NOMO-1 (cell line): ENCODE data around the gene VPS54.
"Not testable (repeated sequence)": the region's sequence is repeated elsewhere in the genome, so short reads cannot be mapped to it uniquely, and the experiment has no call there.

Experiments
- DNase-seq, 2 experiments: peaks; one replicate each; lab custom pipeline; 2025; ENCODE audit not compliant: unreplicated experiment in 2 of 2; lab: John Stamatoyannopoulos, UW

VPS54 gene

DNA sequence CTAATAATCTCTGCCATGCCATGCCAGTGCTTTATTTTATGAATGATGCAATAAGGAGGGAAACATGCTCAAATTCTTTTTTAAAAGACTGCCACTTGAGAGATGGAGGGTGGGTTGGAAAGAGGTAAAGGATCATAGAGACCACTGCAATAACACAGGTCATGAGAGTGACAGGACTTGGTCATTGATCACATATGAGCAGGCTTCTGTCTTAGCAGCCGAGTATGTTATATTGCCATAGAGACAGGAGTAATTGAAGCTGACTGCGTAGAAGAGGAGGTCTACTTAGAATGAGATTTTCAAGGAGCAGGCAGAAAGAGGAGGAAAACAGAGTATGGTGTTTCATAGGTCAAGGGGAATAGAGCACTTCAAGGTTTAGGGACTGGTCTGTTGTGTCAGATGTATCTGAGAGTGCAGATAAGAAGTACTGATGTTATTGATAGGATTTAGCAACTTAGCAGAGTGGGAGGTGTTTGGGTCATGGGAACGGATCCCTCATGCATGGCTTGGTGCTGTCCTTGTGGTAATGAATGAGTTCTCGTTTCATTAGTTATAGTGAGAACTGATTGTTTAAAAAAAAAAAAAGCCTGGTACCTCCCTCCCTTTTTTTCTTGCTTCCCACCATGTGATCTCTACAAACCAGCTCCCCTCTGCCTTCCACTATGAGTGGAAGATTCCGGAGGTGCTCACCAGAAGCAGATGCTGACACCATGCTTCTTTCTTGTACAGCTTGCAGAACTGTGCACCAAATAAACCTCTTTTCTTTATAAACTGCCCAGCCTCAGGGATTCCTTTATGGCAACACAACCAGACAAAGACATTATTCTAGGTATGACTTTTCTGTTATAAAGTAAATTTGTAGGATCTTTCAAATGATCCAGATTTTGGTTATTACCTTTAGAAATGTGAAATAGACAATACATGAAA is 144.8 kb downstream of the VPS54 start:
- no peak for DNase-seq

DNA sequence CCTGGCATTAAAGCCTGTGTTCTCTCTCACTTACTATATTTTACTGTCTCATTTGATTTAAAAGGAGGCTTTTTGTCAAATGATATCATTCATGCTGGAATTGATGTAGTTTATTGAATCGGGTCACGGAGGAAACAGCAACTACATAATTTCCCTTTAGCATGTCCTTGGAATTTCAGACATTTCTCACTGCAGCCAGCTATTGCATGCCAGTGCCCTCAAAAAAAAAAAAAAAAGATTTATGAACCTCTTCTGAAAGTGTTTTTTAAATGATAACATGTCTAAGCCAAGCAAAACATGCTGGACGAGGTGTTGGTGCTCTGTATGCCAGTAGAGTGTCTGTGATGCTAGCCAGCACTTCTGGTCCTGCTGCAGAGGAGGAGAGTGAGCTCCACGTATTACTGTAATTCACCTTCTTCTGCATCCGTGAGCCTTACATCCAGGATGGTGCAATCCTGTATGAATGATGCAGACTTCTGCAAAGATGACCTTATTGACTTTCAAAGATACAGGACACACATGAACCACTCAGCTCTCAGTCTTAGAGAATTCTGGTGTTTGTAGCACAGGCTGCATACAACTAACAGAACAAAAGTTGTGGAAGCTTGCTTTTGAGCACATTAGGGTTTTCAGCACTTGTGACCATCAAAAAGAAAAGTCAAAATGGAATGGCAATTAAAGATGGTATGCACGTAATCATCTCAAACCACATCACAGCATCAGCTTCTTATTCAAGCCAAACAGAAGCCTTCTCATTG is 146.5 kb downstream of the VPS54 start:
- no peak for DNase-seq

DNA sequence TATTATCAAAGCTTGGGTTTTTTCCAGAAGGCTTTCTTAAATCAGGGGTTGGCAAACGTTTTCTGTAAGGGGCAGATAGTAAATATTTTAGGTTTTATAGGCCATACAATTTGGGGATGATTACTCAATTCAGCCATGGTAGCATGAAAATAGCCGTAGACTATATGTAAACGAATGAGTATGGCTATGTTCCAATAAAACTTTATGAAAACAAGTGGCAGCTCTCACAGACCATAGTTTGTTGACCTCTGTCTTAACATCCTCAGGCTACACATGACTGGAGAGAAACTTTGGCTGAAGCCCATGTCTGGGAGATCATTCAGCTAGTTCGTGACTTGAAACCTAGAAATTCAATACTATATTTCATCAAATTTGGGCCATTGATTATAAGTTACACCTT is 147.4 kb downstream of the VPS54 start:
- DNase-seq, result no peak

DNA sequence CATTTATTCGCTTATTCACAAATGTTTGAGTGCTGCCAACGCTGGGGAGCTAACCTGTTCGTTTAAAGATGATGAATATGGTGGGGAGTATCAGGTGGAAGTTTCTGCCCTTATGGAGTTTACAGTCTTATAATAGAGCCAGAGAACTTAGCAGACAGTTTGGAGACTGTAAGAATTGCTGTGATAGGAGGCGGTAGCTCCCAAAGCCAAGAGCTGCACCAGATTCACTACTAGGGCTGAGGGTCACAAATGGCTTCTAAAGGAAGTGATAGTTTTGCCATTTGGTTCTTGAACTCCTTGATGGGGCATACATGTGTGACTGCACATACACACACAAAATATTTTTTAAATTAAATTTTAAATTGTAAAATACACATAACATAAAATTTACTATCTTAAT is 148.5 kb downstream of the VPS54 start:
- no peak for DNase-seq

DNA sequence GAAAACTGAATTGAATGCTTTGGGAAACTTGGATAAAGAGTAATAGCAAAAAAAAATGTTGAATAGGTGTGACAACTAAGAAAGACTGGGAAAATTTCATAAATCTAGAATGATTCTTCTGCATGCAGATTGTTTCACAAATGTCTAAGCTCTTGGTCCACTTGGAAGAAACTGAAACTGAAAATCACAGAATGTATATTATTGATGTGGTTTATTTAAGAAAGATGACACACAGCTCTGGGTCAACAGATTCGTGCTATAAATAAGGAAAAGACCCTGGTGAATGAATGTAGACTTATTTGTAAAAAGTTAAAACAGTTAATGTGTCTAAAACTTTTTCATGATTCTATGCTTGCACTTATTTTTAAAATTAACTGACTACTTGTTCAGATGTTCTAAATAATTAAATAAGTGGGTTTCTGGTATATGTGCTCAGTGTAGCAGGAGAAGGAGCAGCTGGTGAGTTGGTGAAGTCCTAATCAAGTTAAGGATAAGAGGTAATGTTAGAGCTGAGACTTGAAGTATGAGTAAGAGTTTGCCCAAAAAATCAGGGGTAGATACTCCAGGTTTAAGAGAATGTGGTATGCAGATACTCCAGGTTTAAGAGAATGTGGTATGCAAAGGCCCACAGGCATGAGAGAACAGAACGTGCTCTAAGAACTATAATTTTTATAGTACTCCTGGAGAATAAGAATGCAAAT is 153.1 kb downstream of the VPS54 start:
- DNase-seq, result no peak

DNA sequence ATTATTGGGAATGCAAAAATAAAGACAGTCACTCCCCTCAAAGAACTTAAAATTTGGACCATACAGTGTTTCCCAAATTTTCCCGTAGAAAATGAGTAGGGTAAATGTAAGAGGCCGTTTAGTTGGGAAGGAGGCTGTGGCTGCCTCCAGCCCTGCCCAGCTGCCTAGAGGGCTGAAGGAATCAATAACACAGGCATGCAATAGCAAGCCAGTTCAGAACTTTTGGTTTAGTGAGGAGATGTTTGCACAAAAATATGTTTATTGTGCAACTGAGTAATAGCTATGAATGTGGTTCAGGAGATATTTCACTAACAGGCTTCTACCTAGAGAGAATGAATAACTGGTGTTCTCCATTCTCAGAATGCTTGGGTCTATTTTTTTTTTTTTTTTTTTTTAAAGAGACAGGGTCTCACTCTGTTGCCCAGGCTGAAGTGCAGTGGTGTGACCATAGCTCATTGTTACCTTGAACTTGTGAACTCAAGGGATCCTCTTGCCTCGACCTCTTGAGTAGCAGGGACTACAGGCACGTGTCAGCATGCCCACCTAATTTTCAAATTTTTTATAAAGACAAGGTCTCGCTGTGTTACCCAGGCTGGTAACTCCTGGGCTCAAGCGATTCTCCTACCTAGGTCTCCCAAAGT is 153.9 kb downstream of the VPS54 start:
- no peak for DNase-seq

DNA sequence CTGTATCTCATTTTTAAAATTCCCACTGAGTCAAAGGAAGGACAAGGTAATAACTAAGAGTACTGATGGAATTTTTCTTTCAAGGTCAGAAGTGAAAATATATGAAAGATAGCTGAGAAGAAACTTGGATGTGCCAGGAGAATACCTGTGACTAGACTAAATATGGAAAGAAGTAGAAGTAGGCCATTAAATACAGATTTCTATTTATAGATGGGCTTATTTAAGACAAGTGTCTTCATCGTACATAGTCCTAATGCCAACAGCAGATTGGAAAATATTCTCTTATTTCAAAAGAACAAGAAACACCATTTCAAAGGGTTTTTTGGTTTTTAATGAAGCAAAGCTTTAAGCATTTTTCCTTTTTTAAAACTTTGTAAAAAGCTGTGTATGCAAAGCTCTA is 155.5 kb downstream of the VPS54 start:
- no peak for DNase-seq

DNA sequence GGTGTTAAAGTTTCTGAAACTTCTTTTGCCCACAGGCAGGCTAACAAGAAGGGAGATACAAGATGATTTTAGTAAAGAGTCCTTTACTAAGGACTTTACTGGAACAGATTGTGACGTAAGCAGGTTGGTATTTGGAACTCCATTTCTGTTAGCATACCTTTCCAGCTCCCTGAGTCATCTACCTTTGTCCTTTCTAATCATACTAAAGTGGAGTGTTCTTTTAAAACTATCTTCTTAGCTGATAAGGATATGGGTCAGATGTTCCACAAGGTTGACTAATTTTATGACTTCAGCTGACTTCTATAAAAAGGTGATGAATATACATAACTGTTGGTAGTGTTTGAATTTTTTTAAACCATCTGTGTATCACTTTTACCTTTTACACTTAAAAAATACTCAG is 156.4 kb downstream of the VPS54 start:
- no peak for DNase-seq

DNA sequence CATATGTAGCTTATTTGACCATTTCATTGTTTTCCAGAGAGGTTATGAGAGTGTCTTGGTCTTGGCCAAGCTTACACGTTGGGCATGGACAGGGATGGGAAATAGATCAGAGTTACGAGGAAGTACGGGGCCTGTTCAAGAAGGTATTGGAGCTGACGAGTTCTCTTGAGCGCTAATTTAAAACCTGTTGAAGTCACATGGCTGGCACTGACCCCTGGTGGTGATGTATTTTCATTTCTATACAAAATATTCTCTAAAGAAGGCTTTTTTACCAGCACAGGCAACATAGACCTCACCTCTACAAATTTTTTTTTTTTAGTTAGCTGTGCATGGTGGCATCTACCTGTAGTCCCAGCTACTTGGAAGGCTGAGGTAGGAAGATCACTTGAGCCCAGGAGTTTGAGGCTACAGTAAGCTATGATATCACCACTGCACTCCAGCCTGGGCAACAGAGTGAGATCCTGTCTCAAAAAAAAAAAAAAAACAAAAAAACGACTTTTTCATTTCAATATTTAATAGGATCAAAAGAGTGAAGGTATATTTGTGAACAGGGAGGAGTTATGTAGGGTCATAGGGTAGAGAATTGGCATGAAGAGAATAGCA is 157.9 kb downstream of the VPS54 start:
- peak; percentile 9 to 42 for DNase-seq

DNA sequence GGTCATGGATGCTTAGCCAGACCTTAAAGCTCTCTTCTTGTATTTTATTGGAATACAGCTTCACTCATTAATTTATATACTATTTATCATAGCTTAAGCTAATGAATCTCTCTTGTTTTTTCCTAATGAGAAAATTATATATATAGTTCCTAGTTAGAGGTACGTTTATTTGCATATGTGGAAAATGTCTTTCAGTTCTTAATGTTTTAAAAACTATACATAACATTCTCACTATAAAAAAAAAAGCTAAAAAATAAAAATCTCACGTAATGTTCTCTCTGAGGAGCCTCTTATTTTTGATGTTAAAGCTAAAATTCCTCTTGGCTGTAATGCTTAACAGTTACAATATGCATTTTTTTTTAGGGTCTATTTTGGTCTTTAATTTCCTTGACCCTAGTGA is 160.9 kb downstream of the VPS54 start:
- no peak for DNase-seq

DNA sequence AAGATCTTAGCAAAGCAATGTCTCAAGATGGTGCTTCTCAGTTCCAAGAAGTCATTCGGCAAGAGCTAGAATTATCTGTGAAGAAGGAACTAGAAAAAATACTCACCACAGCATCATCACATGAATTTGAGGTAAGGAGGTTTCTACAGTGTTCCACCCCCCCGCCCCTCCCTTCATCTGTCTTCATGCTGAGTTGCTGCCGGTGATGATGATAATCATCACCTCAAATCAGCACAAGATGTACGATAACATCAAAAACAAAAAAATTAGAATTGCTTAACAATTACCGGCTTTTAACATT is 163.0 kb downstream of the VPS54 start:
- no peak for DNase-seq

DNA sequence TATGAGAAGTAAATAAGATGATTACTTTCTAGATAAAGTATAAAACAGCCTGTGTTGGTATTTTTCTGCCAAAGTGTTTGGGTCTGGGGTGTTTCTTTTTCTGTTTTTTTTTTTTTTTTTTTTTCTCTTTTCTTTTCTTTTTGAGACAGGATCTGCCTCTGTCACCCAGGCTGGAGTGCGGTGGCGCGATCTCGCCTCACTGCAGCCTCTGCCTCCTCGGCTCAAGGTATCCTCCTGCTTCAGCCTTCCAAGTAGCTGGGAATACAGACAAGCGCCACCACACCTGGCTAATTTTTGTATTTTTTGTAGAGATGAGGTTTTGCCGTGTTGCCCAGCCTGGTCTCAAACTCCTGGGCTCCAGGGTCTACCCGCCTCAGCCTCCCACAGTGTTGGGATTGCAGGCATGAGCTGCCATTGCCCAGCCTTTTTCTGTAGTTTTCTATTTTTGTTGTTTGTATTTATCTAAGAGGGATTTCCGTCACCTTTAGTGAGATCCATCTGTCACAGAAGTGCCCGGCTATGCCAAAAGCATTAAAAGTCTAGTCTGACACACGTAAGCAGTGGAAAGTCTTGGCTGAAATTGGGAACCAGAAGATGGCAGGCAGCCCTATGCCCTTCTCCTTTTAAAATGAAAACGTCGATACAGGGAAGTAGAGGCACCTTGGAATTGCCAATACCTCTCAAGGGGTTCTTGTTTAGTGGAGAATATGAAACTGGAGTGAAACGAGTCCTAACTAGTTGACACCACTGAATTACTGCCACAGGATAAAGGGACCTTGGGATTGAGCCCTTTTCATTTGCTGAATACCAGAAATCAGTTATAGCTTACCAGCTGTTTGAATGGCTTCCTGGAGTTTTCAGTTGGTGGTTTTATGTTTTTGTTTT is 163.6 kb downstream of the VPS54 start:
- DNase-seq, result no peak

DNA sequence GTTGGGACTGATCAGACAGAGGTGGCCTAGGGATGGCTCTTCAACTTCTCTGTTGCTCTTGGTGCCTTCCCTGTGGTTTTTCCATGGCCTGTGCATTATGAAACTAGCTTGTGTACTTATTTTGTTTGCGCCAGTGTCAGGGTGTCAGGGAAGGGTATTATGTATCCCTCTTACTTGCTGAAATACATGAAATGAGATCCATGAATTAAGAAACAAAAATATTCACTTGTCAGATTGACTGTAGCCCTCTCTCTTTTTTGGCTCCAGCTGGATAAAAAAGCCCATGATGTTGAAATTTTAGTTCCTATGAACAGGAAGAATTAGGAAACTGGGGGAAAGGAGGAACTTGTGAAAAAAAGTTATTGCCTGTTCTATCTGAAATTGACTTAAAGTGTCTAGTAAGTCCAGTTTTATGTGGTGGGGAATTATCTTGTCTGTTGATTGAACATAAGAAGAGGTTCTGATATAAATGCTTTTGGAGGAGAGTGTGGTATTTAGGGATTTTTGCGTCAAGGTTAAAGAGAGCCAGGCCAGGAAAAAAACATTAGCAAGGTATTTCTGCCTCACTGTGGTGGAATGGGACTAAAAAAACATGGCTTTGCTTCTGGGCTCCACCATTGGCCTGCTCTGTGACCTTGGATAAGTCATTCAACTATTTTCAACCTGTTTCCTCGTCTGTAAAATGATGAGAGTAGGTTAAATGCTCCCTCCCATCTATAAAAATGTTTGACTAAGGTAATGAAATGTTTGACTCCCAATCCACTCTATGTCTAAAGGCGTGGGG is 165.5 kb downstream of the VPS54 start:
- no peak for DNase-seq

DNA sequence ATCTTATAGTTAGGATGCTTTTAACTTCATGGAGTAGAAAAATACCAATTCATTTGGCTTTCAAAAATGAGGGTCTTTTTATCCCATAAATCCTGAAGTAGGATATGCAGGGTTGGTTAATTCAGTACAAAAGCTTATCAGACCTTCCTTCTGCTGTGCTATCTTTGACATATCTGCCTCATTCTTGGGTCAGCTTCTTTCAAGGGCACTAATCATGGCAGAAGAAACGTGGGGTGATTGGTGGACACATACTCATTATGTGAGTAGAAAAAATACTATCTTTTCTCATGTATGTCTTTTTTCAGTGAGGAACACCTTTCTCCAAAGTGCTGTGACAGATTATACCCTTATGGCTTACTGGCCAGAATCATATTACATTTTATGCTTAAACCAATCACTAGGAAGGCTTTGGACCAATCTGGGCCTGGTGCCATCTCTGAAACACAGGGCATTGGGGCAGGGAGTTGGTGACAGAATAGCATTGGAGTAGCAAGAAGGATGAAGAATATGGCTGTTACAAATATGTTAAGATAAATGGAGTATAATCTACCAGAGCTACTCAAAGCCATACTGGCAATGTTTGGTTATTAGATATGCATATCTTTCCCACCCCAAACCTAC is 167.4 kb downstream of the VPS54 start:
- no peak for DNase-seq

DNA sequence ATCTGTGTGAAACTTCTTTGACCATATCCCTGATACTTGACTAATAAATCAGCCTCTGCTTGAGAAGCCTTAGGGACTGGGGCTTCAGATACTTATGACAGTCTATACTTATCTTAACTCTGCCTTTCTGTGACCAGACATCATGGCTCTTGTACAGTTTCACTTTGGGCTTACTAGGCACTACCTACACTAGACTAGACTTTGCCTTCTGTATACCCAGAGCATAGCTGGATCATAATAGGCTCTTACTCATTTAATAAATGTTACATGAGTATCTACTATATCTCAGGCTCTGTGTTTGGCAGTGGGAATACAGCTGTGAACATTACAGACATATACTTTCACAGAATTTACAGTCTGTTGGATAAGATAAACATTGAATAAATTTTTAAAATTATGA is 168.6 kb downstream of the VPS54 start:
- no peak for DNase-seq

DNA sequence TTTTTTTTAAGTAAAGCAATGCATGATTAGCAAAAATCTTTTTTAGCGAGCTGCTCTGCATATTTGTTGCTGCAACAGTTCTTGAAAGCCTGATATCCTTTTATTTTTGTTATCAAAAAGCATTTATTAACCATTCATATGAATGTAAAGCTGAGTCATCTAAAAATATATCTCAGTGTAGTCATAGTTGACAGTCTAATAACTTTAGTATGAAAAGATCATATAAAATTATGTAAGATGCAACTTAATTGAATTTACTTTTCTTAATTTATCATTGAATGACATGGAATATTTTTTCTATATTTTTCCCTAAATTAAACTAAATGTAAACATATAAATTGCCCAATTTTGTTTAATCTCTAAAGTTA is 169.0 kb downstream of the VPS54 start:
- no peak for DNase-seq

DNA sequence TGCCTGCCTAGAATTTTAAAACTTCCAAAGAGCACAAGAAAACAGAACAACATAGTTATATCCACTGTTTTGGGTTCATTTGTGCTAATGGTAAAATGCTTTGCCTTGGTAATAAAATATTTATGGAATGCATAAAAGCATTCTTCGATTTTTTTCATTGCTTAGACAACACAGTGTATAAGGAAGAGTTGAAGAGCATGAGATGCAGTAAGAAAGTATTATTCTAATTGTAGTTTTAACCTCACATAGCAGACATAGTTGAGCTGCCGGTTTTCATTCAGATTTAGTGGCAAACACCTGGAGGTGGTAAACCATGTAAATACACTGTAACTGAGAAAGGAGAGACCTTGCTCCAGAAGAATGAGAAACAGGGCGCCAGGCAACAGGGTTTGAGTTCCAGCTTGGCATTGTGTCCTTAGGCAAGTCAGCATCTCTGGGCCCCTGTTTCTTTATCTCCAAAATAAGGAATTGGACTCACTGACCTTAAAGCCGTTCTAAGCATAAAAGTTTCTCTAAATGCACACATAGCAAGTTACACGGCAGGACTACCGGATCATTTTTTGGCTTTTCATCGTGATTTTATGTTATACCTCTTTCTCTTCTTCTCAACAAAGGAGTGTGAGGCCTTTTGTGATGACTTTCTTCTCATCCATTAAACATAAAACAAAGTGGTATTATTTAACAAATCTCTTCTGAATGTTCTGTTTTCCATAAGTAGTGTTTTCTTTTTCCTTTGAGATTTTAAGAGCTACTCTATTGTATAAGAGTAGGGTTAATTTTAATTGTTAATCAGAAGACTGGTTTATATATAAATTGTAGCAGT is 169.6 kb downstream of the VPS54 start:
- no peak for DNase-seq

DNA sequence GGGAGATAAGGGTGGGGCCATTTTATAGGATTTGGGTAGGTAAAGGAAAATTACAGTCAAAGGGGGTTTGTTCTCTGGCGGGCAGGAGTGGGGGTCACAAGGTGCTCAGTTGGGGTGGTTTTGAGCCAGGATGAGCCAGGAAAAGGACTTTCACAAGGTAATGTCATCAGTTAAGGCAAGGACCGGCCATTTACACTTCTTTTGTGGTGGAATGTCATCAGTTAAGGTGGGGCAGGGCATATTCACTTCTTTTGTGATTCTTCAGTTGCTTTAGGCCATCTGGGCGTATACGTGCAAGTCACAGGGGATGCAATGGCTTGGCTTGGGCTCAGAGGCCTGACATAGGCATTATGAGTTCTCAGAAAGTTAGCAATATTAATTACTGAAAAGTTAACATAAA is 171.7 kb downstream of the VPS54 start:
- not testable (repeated sequence) for DNase-seq
